Activated CD4-positive, alpha-beta T cell treated with anti-CD3 and anti-CD28 coated beads for 48 hours (primary cell): ENCODE data around the gene SOCS3.
"Not testable (repeated sequence)": the region's sequence is repeated elsewhere in the genome, so short reads cannot be mapped to it uniquely, and the experiment has no call there.

ENCODE experiments used
- DNase-seq: peaks from one replicate; pipeline ENCODE4 v3.0.0-alpha.2; 2020

SOCS3 gene

DNA sequence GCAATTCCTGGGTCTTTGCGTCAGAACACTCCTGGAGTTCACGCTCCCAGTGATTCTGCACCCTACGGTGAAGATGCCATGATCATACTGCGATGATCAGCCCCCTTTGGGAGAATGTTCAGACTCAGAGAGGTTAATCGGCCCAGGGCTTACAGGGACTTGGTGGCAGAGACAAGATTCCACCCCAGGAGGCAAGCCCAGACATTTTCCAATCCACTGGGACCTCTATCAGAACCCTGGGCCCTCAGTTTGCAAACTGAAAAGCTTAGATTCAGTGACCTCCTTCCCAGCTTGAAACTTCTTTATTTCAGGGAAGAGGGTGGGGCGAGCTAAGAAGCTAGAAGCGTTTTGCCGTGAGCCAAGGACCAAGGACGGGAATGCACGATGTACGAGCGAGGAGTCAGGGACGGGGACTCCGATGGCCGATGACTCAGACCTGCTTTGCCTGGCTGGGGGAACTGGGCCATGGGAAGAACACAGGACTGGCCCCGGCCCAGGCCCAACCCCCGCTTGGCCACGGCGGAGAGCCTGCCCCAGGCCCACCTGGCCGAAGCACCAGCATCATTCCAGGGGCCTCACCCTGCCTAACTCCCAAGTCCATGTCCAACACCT, 34.7 kb downstream of the SOCS3 start:
- no peak for DNase-seq

DNA sequence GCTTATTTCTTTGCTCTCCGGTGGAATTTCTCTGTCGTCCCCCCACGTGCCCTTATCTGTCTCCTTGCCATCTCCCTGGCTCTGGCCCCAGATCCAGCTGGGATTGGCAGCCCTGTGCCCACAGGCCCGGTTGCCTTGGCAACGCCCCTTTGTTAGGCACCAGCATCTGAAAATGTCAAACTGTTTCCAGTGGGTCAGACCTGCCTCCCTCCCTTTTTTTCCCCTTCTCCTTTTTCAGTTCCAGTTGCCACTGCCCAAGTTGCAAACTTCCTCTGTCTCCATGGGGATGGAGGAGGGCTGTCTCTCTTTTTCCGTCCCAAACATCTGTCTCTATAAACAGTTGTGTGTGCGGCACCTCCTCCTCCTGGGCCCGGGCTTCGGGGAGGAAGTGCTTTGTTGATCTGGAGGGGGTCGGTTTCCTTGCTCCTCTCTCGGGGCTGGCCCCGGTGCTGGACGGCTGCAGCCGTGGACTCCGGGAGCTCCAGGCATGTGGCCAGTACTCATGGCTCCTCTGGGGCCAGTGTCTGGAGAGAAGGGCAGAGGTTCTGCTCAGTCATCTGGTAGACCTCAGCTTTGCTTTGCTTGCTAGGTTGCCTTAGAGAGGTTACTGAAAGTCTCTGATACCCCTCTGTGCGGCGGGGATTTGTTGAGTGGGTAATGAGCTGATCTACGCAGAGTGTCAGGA, 35.3 kb downstream of the SOCS3 start:
- peak; percentile 42 for DNase-seq

GRCh38 chr17:78323826-78324390, 36.0 kb downstream of the SOCS3 start:
- DNase-seq, result no peak

GRCh38 chr17:78322858-78323455, 36.9 kb downstream of the SOCS3 start:
- DNase-seq, result no peak

- no peak for DNase-seq
These were observed 37.5 kb downstream of the SOCS3 start for GRCh38 chr17:78322327-78322857.

- DNase-seq, result no peak
These were observed 41.0 kb downstream of the SOCS3 start for GRCh38 chr17:78318843-78319242.

- no peak for DNase-seq
These were observed 41.5 kb downstream of the SOCS3 start for GRCh38 chr17:78318407-78318806.

GRCh38 chr17:78317794-78318400, 42.0 kb downstream of the SOCS3 start:
- DNase-seq, result no peak

- no peak for DNase-seq
These were observed 42.7 kb downstream of the SOCS3 start for GRCh38 chr17:78316867-78317789.

DNA sequence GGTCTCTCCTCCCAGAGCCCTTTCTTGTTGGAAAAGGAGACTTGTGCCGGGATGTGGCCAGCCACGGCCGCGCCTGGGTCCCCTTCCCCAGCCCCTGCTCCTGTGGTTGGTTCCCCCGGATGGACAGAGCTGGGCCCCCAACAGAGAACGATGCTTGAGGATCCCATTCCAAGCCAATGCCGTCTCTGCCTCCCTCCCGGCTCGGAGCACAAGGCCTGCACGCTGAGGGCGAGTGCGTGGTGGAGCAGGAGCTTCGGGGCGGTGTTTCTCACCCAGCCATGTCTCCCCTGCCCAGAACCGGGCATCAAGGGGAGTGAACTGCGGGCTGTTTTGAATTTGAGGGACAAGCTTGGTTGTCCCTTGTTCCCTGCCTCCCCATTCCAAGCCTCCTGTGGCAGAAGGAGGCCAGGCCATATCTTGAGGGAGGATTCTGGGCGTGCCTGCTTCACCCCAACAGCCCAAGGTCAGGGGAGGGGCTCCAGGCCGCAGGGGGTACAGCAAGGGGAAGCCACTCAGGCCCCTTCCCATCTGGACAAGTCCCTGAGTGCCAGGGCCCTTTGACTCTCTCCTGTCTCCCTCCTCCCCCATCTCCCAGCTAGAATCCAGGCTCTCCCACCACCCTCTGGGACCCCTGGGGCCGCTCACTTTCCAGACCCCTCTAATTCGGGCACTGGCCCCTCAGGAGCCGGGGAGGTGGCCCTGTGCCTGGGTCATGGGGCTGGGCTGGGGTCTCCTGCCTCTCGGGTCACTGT, 43.6 kb downstream of the SOCS3 start:
- no peak for DNase-seq

GRCh38 chr17:78315355-78316114, 44.3 kb downstream of the SOCS3 start:
- DNase-seq, result peak; percentile 74

DNA sequence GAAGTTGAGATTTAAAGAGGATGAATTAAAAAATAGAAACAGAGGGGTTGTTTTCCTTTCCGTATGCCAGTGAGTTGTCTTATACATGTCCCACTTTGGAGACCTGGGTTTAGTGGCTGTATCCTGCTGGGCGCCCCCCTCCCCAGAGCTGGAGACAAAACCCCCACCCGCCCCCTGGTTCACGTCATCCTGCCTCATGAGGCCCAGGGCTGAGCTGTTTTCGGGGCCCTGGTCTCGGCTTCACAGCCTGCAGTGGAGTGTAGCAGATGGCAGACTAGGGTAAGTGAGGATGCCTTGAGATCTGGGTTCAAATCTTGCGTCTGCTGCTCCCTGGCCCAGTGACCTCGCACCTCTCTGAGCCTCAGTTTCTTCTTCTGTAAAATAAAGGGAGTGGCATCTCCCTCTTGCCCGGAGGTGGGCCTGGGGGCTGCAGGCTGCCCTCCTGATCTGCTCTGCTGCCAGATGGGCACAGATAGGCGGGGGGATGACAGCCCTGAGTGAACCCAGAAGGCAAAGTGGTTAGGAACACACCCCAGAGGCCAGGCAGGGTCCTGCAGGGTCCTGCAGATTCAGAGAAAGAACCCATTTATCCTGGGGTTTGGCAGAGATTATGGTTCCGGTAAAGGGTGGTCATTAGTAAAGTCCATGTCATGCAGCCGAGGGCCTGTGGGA, 45.1 kb downstream of the SOCS3 start:
- peak; percentile 53 for DNase-seq

DNA sequence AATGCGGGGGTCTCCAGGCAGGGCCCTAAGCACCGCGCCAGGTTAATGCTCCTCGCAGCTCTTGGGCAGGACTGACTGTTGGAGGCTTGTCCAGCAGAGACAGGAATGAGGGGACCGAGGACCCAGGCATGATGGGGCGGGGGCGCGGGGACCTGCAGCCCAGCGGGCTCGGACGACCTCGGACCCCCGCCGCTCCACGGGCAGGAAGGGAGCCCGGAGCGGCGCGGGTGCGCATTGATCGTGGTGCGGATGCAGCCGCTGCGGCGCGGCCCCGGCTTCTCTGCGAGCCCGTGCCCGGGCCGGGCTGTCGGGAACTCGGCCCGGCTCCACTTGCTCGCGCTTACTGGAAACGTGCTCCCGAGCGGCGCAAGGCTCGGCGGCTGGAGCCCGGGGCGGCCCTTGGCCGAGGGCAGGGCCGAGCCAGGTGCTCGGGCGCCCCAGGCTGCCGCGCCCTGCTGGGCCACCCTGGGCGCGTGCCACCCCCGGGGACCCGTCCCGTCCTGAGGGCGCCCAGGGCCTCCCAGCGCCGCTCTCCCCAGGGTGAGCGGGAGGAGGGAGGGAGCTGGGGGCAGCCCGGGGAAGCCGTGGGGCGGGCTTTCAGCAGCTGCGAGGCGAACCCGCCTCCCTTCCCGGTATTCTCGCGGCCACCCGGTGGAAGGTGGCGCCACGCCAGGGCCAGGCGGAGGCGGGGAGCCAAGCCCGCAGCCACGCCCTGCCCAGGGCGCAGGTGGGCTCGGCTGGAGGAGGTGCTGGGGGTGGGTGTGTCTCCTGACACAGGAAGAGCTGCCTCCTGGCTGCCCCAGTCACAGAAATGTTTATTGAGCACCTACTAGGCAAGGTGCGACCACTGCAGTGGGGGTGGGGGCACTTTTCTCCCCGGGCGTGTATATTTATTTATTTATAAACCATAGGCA, 45.9 kb downstream of the SOCS3 start:
- peak; percentile 83 for DNase-seq

DNA sequence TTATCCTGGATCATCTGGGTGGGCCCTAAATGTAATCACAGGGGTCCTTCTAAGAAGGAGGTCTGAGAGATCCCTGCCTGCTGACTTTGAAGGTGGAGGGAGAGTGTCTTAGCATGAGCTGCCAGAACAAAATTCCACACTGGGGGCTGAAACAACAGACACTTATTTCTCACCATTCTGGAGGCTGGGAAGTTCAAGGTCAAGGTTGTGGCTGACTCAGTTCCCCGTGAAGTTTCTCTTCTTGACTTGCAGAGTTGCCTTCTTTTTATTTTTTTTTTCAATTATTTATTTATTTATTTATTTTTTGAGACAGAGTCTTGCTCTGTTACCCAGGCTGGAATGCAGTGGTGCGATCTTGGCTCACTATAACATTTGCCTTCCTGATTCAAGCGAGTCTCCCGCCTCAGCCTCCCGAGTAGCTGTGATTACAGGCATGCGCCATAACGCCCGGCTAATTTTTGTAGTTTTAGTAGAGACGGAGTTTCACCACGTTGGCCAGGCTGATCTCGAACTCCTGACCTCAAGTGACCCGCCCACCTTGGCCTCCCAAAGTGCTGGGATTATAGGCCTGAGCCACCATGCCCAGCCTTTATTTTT, 50.1 kb downstream of the SOCS3 start:
- DNase-seq, result not testable (repeated sequence)

- no peak for DNase-seq
These were observed 51.8 kb downstream of the SOCS3 start for GRCh38 chr17:78307887-78308638.

DNA sequence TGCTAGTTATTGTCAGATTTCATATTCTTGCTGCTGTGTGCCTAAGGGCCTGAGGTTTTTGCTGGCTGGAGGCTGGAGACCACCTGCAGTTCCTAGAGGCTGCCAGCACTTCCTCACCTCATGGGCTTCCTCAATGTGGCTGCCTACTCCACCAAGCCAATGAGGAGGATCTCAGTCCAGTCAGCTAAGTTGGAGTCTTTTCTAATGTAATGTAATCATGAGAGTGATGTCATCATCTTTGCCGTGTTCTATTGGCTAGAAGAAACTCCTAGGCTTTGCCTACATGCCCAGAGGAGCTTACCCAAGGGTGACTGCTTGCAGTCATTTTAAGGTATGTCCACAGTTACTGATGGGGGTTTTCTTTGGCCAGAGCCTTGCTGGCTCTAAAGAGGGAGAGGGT, 53.0 kb downstream of the SOCS3 start:
- DNase-seq, result no peak
